Activated naive CD4-positive, alpha-beta T cell treated with Interleukin-2 at 50 U/mL for 16 hours (primary cell): ENCODE measurements around the gene OR5D13.

Experiments used
- DNase-seq: peaks from one replicate; pipeline ENCODE4 v3.0.0-alpha.2; 2020

OR5D13 gene

GRCh38 chr11:55773138-55773537 is at the start of gene OR5D13:
Gene OR5D13, plus strand, starts transcription at chr11:55773438. Its CDS starts 0 bp downstream, at chr11:55773438.
- no peak for DNase-seq

GRCh38 chr11:55726715-55727324 is 46.4 kb upstream of the OR5D13 start:
- DNase-seq, result no peak

GRCh38 chr11:55732936-55733335 is 40.3 kb upstream of the OR5D13 start:
- DNase-seq, result no peak

GRCh38 chr11:55791606-55792005 is 18.4 kb downstream of the OR5D13 start:
- DNase-seq, result no peak

GRCh38 chr11:55793321-55793720 is 20.1 kb downstream of the OR5D13 start:
- no peak for DNase-seq

- DNase-seq, result no peak
These were observed 22.0 kb downstream of the OR5D13 start, which contains the start of gene OR5D14 for GRCh38 chr11:55795256-55795655. Gene OR5D14, plus strand, starts transcription at chr11:55795556. Its CDS starts 0 bp downstream, at chr11:55795556.

GRCh38 chr11:55806248-55806647 is 33.0 kb downstream of the OR5D13 start:
- DNase-seq, result no peak

- no peak for DNase-seq
These were observed 37.8 kb downstream of the OR5D13 start, which contains the start of gene OR5L1 for GRCh38 chr11:55811067-55811466. Gene OR5L1, plus strand, starts transcription at chr11:55811367. Its CDS starts 100 bp downstream, at chr11:55811467.

GRCh38 chr11:55819330-55819729 is 46.1 kb downstream of the OR5D13 start, which contains the start of gene OR5D18:
Gene OR5D18, plus strand, starts transcription at chr11:55819630. Its CDS starts 0 bp downstream, at chr11:55819630.
- DNase-seq, result no peak
